GM23248 (cell line): Measurements from ENCODE around the gene OFD1. TPM values are rescaled to one million over a fixed set of nuclear protein-coding genes. Genes with fewer than 3 reads are reported as not detected.

Source experiments
- DNase-seq: peaks from one replicate; pipeline ENCODE4 v3.0.0-alpha.2; 2015
- H2AFZ ChIP-seq: fragments of 200-600 bp; sonication (generic); 2 replicates; pipeline ENCODE4 v1.6.1; 2016; ENCODE audit warnings: antibody characterized with exemption
- H3F3A ChIP-seq: fragments of 200-600 bp; sonication (generic); 2 replicates; pipeline ENCODE4 v1.6.1; 2016; ENCODE audit warnings: mild to moderate bottlenecking, antibody characterized with exemption, mixed run types; ENCODE audit not compliant: insufficient read depth
- H3K27ac ChIP-seq: fragments of 200-600 bp; sonication (generic); 2 replicates; pipeline ENCODE4 v1.5.1; 2016; ENCODE audit warnings: mild to moderate bottlenecking
- H3K27me3 ChIP-seq: fragments of 200-600 bp; sonication (generic); replicated peaks from 2 replicates; pipeline ENCODE4 v1.6.1; 2016; ENCODE audit warnings: mild to moderate bottlenecking; ENCODE audit not compliant: insufficient read depth
- H3K36me3 ChIP-seq: fragments of 200-600 bp; sonication (generic); 2 replicates; pipeline ENCODE4 v1.6.1; 2016; ENCODE audit warnings: low read depth, mild to moderate bottlenecking
- H3K4me1 ChIP-seq: fragments of 200-600 bp; sonication (generic); 2 replicates; pipeline ENCODE4 v1.6.1; 2016; ENCODE audit warnings: mild to moderate bottlenecking; ENCODE audit not compliant: insufficient read depth
- H3K4me2 ChIP-seq: fragments of 200-600 bp; sonication (generic); one replicate; pipeline ENCODE4 v1.6.1; 2016; ENCODE audit warnings: mild to moderate bottlenecking; ENCODE audit not compliant: unreplicated experiment
- H3K4me3 ChIP-seq: fragments of 200-600 bp; sonication (generic); 2 replicates; pipeline ENCODE4 v1.5.1; 2016; ENCODE audit warnings: mild to moderate bottlenecking
- H3K79me2 ChIP-seq: fragments of 200-600 bp; sonication (generic); 2 replicates; pipeline ENCODE4 v1.6.1; 2016; ENCODE audit warnings: mild to moderate bottlenecking; ENCODE audit not compliant: insufficient read depth
- H3K9ac ChIP-seq: fragments of 200-600 bp; sonication (generic); 2 replicates; pipeline ENCODE4 v1.6.1; 2016; ENCODE audit warnings: mild to moderate bottlenecking
- H3K9me2 ChIP-seq: fragments of 200-600 bp; sonication (generic); 2 replicates; pipeline ENCODE4 v1.6.1; 2016; ENCODE audit warnings: mixed run types, mild to moderate bottlenecking, moderate library complexity; ENCODE audit not compliant: insufficient read depth
- H3K9me3 ChIP-seq: fragments of 200-600 bp; sonication (generic); one replicate; pipeline ENCODE4 v1.6.1; 2017; ENCODE audit warnings: low read depth
- H4K20me1 ChIP-seq: fragments of 200-600 bp; sonication (generic); 2 replicates; pipeline ENCODE4 v1.6.0; 2016; ENCODE audit not compliant: insufficient read depth
- EZH2 ChIP-seq: fragments of 200-600 bp; sonication (generic); IDR thresholded peaks from 2 replicates; pipeline ENCODE4 v1.6.1; 2018; ENCODE audit warnings: antibody characterized with exemption, mild to moderate bottlenecking; ENCODE audit not compliant: insufficient read depth, poor library complexity, severe bottlenecking
- EZH2phosphoT487 ChIP-seq: fragments of 200-600 bp; sonication (generic); IDR thresholded peaks from 2 replicates; pipeline ENCODE4 v1.6.1; 2018; ENCODE audit warnings: antibody characterized with exemption, moderate library complexity, mild to moderate bottlenecking, low read depth; ENCODE audit not compliant: insufficient read depth
- WGBS, 2 experiments: methylation state at CpG; one replicate each; pipeline ENCODE4 v1.1.6; 2015 to 2017; ENCODE audit warnings: low lambda C conversion rate in 2 of 2, low coverage in 1 of 2; ENCODE audit errors: missing lambda C conversion rate in 2 of 2; 5-methylcytosine and 5-hydroxymethylcytosine counted together
- in situ Hi-C: fragments of 300-500 bp; cut with MboI; formaldehyde crosslinking; loops from 2 replicates; pipeline ENCODE4 v1.15.0; 2020
- polyA plus RNA-seq: library from polyadenylated mRNA; unstranded; fragments of >200 nt; fragmentation: Nextera tagmentation; extraction: Ambion mirVana; gene quantifications from 2 replicates; pipeline ENCODE4 v1.2.1, GENCODE V29; 2016
- total RNA-seq: library from RNA; depleted of rRNA; stranded (reverse); fragments of >200 nt; shearing (Covaris generic); gene quantifications from 2 replicates; pipeline ENCODE4 v1.2.3, GENCODE V29; 2014

Gene OFD1
- total and polyA plus RNA-seq, 2 experiments from 2014 or later, result 6.2 to 10.4 TPM

- H3K9me2 ChIP-seq, result no peaks in the 10 kb centered on the region
- no peak overlapping the region for H3K4me3 ChIP-seq
- no peaks in the 10 kb centered on the region for H4K20me1 ChIP-seq
- in situ Hi-C loops, result no loop called here
- no peak overlapping the region for H3K27ac ChIP-seq
- no peaks in the 10 kb centered on the region for H3F3A ChIP-seq
- H3K36me3 ChIP-seq, result no peaks in the 10 kb centered on the region
- H3K4me2 ChIP-seq, result no peak overlapping the region
- 0 to 46% methylated on average over 1 to 2 of the region's 2 CpGs for WGBS, 2 experiments
- H3K9ac ChIP-seq, result no peak overlapping the region
- TF ChIP-seq EZH2 (no peak), EZH2phosphoT487 (no peak)
- no peaks in the 10 kb centered on the region for H3K4me1 ChIP-seq
- H3K27me3 ChIP-seq, result no peaks in the 10 kb centered on the region
- H3K79me2 ChIP-seq, result no peaks in the 10 kb centered on the region
- H2AFZ ChIP-seq, result no peak overlapping the region
- no peak for DNase-seq
- H3K9me3 ChIP-seq, result no peaks in the 10 kb centered on the region
These were observed 57.0 kb downstream of the OFD1 start for GRCh38 chrX:13791559-13791958.

DNA sequence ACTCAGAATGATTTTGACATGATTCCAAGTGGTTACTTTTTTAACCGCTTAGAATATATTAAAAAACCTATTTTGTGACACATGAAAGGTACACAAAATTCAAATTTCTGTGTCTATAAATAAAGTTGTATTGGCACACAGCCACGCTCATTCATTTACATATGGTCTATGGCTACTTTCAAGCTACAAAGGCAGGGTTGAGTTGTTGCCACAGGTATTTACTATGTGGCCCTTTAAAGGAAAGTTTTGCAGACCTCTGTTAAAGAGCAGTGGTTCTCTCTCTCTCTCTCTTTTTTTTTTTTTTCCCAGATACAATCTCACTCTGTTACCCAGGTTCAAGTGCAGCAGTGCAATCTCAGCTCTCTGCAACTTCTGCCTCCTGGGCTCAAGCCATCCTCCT is 59.3 kb downstream of the OFD1 start:
- Histone ChIP-seq H3K4me3 (no peak overlapping the region), H4K20me1 (no peaks in the 10 kb centered on the region), H3K27me3 (no peaks in the 10 kb centered on the region), H3K9me2 (no peaks in the 10 kb centered on the region), H3K9me3 (no peaks in the 10 kb centered on the region), H3K79me2 (no peaks in the 10 kb centered on the region), H3K27ac (no peak overlapping the region), H3K36me3 (no peaks in the 10 kb centered on the region), H2AFZ (no peak overlapping the region), H3K4me2 (no peak overlapping the region), H3K4me1 (no peaks in the 10 kb centered on the region), H3F3A (no peaks in the 10 kb centered on the region), H3K9ac (no peak overlapping the region)
- 66 to 71% methylated on average over 2 of the region's 2 CpGs for WGBS, 2 experiments
- in situ Hi-C loops, result no loop called here
- DNase-seq, result no peak
- TF ChIP-seq EZH2 (no peak), EZH2phosphoT487 (no peak)

- 80 to 84% methylated on average over 9 to 10 of the region's 10 CpGs for WGBS, 2 experiments
- Histone ChIP-seq H3K9me3 (no peaks in the 10 kb centered on the region), H3K4me3 (no peak overlapping the region), H2AFZ (no peak overlapping the region), H3F3A (no peaks in the 10 kb centered on the region), H3K27ac (no peak overlapping the region), H3K36me3 (no peaks in the 10 kb centered on the region), H3K79me2 (no peaks in the 10 kb centered on the region), H4K20me1 (no peaks in the 10 kb centered on the region), H3K27me3 (no peaks in the 10 kb centered on the region), H3K9me2 (no peaks in the 10 kb centered on the region), H3K4me1 (no peaks in the 10 kb centered on the region), H3K9ac (no peak overlapping the region), H3K4me2 (no peak overlapping the region)
- in situ Hi-C loops, result no loop called here
- no peak for DNase-seq
- TF ChIP-seq EZH2phosphoT487 (no peak), EZH2 (no peak)
These were observed 59.9 kb downstream of the OFD1 start for GRCh38 chrX:13794417-13794816.

DNA sequence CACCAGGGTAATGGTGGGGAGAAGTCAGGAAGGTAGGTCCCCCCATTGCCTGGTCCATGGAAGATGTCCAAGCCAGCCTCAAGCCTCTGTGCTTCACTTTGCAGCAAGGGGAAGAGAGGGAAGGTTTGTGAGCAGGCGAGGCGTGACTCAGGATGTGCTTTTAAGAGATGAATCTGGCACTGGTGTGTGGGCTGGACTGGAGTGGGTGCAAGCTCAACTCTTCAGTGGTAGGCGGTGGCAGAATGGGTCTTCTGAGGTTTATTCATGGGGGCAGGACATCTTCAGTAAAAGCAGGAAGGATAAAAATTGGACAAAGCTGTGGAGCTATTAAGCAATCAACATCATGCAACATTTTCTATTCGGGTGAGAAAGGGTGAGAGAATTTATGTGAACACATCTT is 63.0 kb downstream of the OFD1 start:
- Histone ChIP-seq H4K20me1 (no peaks in the 10 kb centered on the region), H3K4me1 (no peaks in the 10 kb centered on the region), H3F3A (no peaks in the 10 kb centered on the region), H3K27me3 (no peaks in the 10 kb centered on the region), H3K9me3 (no peaks in the 10 kb centered on the region), H2AFZ (no peak overlapping the region), H3K27ac (no peak overlapping the region), H3K79me2 (no peaks in the 10 kb centered on the region), H3K36me3 (no peaks in the 10 kb centered on the region), H3K4me3 (no peak overlapping the region), H3K9me2 (no peaks in the 10 kb centered on the region), H3K4me2 (no peak overlapping the region), H3K9ac (no peak overlapping the region)
- TF ChIP-seq EZH2phosphoT487 (no peak), EZH2 (no peak)
- DNase-seq, result no peak
- in situ Hi-C loops, result no loop called here
- WGBS, 2 experiments, result 55 to 62% methylated on average over 4 of the region's 4 CpGs

GRCh38 chrX:13798184-13798583 is 63.6 kb downstream of the OFD1 start:
- Histone ChIP-seq H4K20me1 (no peaks in the 10 kb centered on the region), H3K4me3 (no peak overlapping the region), H3K79me2 (no peaks in the 10 kb centered on the region), H3K27ac (no peak overlapping the region), H3K9me2 (no peaks in the 10 kb centered on the region), H3F3A (no peaks in the 10 kb centered on the region), H3K9ac (no peak overlapping the region), H3K4me2 (no peak overlapping the region), H3K9me3 (no peaks in the 10 kb centered on the region), H3K27me3 (no peaks in the 10 kb centered on the region), H3K36me3 (no peaks in the 10 kb centered on the region), H2AFZ (no peak overlapping the region), H3K4me1 (no peaks in the 10 kb centered on the region)
- in situ Hi-C loops, result no loop called here
- TF ChIP-seq EZH2 (no peak), EZH2phosphoT487 (no peak)
- no peak for DNase-seq
- 70 to 72% methylated on average over 4 of the region's 4 CpGs for WGBS, 2 experiments
